ENCODE results near the gene TPRN.

Gene TPRN

GRCh38 chr9:137245450-137246421 is 45.2 kb upstream of the TPRN start:
- no peak overlapping the region for H4K12ac ChIP-seq (ENCODE audit: low read depth, low read length)
- H3K27me3 ChIP-seq (ENCODE audit: insufficient read depth, low read length), result no peaks in the 10 kb centered on the region

DNA sequence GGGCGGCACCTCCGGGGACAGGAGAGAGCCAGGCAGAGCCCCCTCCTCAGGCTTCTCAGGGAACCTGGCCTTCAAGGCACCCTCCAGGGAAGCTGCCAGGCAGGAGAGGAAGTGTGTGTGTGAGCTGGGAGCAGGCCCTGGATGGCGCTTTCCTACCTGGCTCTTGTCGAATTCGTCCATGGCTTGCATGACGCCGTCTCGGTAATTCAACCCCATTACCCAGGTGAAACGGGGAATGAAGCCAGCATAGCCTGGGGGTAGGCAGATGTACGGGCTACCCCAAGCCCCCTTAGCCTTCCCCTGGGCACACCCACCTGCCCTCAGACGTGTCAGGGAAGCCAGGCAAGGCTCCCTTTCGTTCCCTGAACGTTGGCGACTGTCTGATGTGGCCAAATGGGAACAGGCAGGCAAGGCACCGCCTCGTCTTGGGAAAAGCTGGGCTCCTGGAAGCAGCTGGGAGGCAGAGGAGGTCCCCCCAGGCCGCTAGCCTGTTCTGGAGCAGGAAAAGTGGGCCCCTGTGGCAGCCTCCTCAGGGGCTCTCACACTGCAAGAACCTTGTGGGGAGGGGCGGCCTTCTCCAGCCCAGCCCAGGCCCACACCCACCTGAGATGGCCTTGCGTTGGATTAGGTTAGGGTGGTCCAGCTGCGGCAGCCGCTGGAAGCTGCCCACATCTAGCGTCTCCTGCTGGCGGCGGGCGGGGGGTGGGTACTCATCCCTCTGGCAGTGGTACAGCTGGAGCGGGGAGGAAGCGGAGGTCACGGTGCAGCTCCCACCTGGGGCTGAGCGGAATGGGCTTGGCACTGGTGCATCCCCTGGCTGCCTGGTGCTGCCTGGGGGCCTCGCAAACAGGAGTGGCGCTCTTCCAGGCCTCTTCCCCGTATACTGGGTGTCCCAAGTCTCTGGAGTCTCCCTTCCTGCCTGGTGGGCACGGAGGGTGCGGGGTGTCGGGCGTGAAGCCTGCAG is 44.2 kb upstream of the TPRN start:
- no peak overlapping the region for H3K14ac ChIP-seq (ENCODE audit: low read length)
- H3K4ac ChIP-seq (ENCODE audit: low read depth, low read length), result no peak overlapping the region
- H3K23ac ChIP-seq (ENCODE audit: low read length), result no peak overlapping the region
- peaks cover 22 to 24% of the 10 kb centered on the region in 2 experiments for H3K36me3 ChIP-seq (ENCODE audit: control insufficient read depth in 1 of 2, insufficient read depth in 2 of 2, low read length in 2 of 2)
- H3K4me2 ChIP-seq (ENCODE audit: low read length), result no peak overlapping the region
- H3K4me1 ChIP-seq (ENCODE audit: control insufficient read depth in 1 of 2, insufficient read depth in 2 of 2, low read length in 2 of 2), result peaks cover 12 to 19% of the 10 kb centered on the region in 2 experiments
- H4K12ac ChIP-seq (ENCODE audit: low read depth, low read length), result no peak overlapping the region
- DNase-seq, result peak; percentile 55 to 69
- no peak overlapping the region for H2AFZ ChIP-seq (ENCODE audit: insufficient read depth, low read length, poor library complexity)
- WGBS (ENCODE audit: extremely low coverage, insufficient coverage, insufficient read length), result no CpG with 5 or more reads among the region's 36 CpGs
- H4K91ac ChIP-seq (ENCODE audit: low read depth, low read length), result no peak overlapping the region
- peaks cover 8% of the 10 kb centered on the region for H3K79me1 ChIP-seq (ENCODE audit: low read length)
- H3K27ac ChIP-seq (ENCODE audit: low read depth, low read length), result no peak overlapping the region
- H4K8ac ChIP-seq (ENCODE audit: low read depth, low read length), result no peak overlapping the region
- H3K4me3 ChIP-seq (ENCODE audit: low read depth, low read length), result no peak overlapping the region
- no peak overlapping the region for H2BK5ac ChIP-seq (ENCODE audit: low read depth, low read length, poor library complexity)
- peaks cover 3% of the 10 kb centered on the region for H3K9me3 ChIP-seq (ENCODE audit: insufficient read depth, low read depth, low read length)
- no peak overlapping the region for H3K18ac ChIP-seq (ENCODE audit: low read length)
- H3K79me2 ChIP-seq (ENCODE audit: control insufficient read depth, insufficient read depth, low read length, poor library complexity), result peaks cover 14% of the 10 kb centered on the region
- H2AK5ac ChIP-seq (ENCODE audit: low read length), result no peak overlapping the region
- H3K9ac ChIP-seq (ENCODE audit: low read length), result no peak overlapping the region
- H2BK120ac ChIP-seq (ENCODE audit: insufficient read depth, low read length, poor library complexity), result no peak overlapping the region
- H3K27me3 ChIP-seq (ENCODE audit: insufficient read depth, low read length), result no peaks in the 10 kb centered on the region
- H2BK12ac ChIP-seq (ENCODE audit: low read length), result no peak overlapping the region

More at GRCh38 chr9:137245450-137246421, 45.2 kb upstream of the TPRN start:
- H3K4me3 ChIP-seq (ENCODE audit: low read depth, low read length), result no peak overlapping the region
- H2BK120ac ChIP-seq (ENCODE audit: insufficient read depth, low read length, poor library complexity), result no peak overlapping the region
- no peak overlapping the region for H2AK5ac ChIP-seq (ENCODE audit: low read length)
- no peak overlapping the region for H3K4ac ChIP-seq (ENCODE audit: low read depth, low read length)
- H3K14ac ChIP-seq (ENCODE audit: low read length), result no peak overlapping the region
- H3K9ac ChIP-seq (ENCODE audit: low read length), result no peak overlapping the region
- H4K8ac ChIP-seq (ENCODE audit: low read depth, low read length), result no peak overlapping the region
- H3K18ac ChIP-seq (ENCODE audit: low read length), result no peak overlapping the region
- no peak overlapping the region for H2BK12ac ChIP-seq (ENCODE audit: low read length)
- H3K4me2 ChIP-seq (ENCODE audit: low read length), result no peak overlapping the region
- peaks cover 9% of the 10 kb centered on the region for H3K79me2 ChIP-seq (ENCODE audit: control insufficient read depth, insufficient read depth, low read length, poor library complexity)
- no peak for DNase-seq
- peaks cover 12 to 19% of the 10 kb centered on the region in 2 experiments for H3K4me1 ChIP-seq (ENCODE audit: control insufficient read depth in 1 of 2, insufficient read depth in 2 of 2, low read length in 2 of 2)
- H4K91ac ChIP-seq (ENCODE audit: low read depth, low read length), result no peak overlapping the region
- no peak overlapping the region for H3K27ac ChIP-seq (ENCODE audit: low read depth, low read length)
- no peak overlapping the region for H3K23ac ChIP-seq (ENCODE audit: low read length)
- H3K36me3 ChIP-seq (ENCODE audit: control insufficient read depth in 1 of 2, insufficient read depth in 2 of 2, low read length in 2 of 2), result peaks cover 22 to 24% of the 10 kb centered on the region in 2 experiments
- H2AFZ ChIP-seq (ENCODE audit: insufficient read depth, low read length, poor library complexity), result no peak overlapping the region
- peaks cover 2% of the 10 kb centered on the region for H3K79me1 ChIP-seq (ENCODE audit: low read length)
- no CpG with 5 or more reads among the region's 25 CpGs for WGBS (ENCODE audit: extremely low coverage, insufficient coverage, insufficient read length)
- no peak overlapping the region for H2BK5ac ChIP-seq (ENCODE audit: low read depth, low read length, poor library complexity)
- peaks cover 4% of the 10 kb centered on the region for H3K9me3 ChIP-seq (ENCODE audit: insufficient read depth, low read depth, low read length)

GRCh38 chr9:137243626-137244485 is 43.3 kb upstream of the TPRN start:
- no peak overlapping the region for H3K4ac ChIP-seq (ENCODE audit: low read depth, low read length)
- no peak overlapping the region for H2BK5ac ChIP-seq (ENCODE audit: low read depth, low read length, poor library complexity)
- no peak overlapping the region for H3K23ac ChIP-seq (ENCODE audit: low read length)
- H2BK12ac ChIP-seq (ENCODE audit: low read length), result no peak overlapping the region
- H4K8ac ChIP-seq (ENCODE audit: low read depth, low read length), result no peak overlapping the region
- no peak overlapping the region for H4K91ac ChIP-seq (ENCODE audit: low read depth, low read length)
- H3K79me2 ChIP-seq (ENCODE audit: control insufficient read depth, insufficient read depth, low read length, poor library complexity), result peaks cover 14% of the 10 kb centered on the region
- no peak overlapping the region for H2BK120ac ChIP-seq (ENCODE audit: insufficient read depth, low read length, poor library complexity)
- peaks cover 8% of the 10 kb centered on the region for H3K79me1 ChIP-seq (ENCODE audit: low read length)
- H3K18ac ChIP-seq (ENCODE audit: low read length), result no peak overlapping the region
- H3K9ac ChIP-seq (ENCODE audit: low read length), result no peak overlapping the region
- H2AK5ac ChIP-seq (ENCODE audit: low read length), result no peak overlapping the region
- H3K4me1 ChIP-seq (ENCODE audit: control insufficient read depth in 1 of 2, insufficient read depth in 2 of 2, low read length in 2 of 2), result peaks cover 12 to 19% of the 10 kb centered on the region in 2 experiments
- peak; percentile 50 to 57 for DNase-seq
- H4K12ac ChIP-seq (ENCODE audit: low read depth, low read length), result no peak overlapping the region
- H3K14ac ChIP-seq (ENCODE audit: low read length), result no peak overlapping the region
- no peaks in the 10 kb centered on the region for H3K27me3 ChIP-seq (ENCODE audit: insufficient read depth, low read length)
- no peak overlapping the region for H2AFZ ChIP-seq (ENCODE audit: insufficient read depth, low read length, poor library complexity)
- peaks cover 3% of the 10 kb centered on the region for H3K9me3 ChIP-seq (ENCODE audit: insufficient read depth, low read depth, low read length)
- H3K27ac ChIP-seq (ENCODE audit: low read depth, low read length), result no peak overlapping the region
- no peak overlapping the region for H3K4me2 ChIP-seq (ENCODE audit: low read length)
- H3K36me3 ChIP-seq (ENCODE audit: control insufficient read depth in 1 of 2, insufficient read depth in 2 of 2, low read length in 2 of 2), result peaks cover 22 to 24% of the 10 kb centered on the region in 2 experiments
- peak overlapping the region; percentile 42 for H3K4me3 ChIP-seq (ENCODE audit: low read depth, low read length)
- WGBS (ENCODE audit: extremely low coverage, insufficient coverage, insufficient read length), result no CpG with 5 or more reads among the region's 15 CpGs

Measured in trophoblast cell (in vitro differentiated cells and primary cell).